COLO668 (cell line): ENCODE data around the gene DOCK4.

Source experiments
- DNase-seq: peaks from one replicate; lab custom pipeline; 2025; ENCODE audit not compliant: unreplicated experiment; lab: John Stamatoyannopoulos, UW

The DOCK4 gene

DNA sequence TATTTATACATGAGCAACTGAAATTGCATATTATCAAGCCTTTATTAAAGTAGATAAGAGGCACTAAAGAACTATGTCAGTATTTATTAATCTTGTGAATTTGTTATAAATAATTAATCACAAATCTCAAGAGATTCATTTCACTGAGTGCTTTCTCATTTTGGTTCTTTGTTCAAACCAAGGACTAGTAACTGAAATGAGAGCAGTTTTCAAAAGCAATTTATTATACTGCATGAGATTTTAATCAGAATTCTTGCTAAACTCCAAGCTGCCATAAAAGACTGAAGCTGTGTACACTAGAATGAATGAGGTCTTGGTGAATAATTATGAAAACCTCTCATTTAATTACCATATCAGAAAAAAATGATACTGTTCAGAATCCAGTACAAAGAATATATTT lies 419.1 kb downstream of the DOCK4 start:
- DNase-seq: no peak

DNA sequence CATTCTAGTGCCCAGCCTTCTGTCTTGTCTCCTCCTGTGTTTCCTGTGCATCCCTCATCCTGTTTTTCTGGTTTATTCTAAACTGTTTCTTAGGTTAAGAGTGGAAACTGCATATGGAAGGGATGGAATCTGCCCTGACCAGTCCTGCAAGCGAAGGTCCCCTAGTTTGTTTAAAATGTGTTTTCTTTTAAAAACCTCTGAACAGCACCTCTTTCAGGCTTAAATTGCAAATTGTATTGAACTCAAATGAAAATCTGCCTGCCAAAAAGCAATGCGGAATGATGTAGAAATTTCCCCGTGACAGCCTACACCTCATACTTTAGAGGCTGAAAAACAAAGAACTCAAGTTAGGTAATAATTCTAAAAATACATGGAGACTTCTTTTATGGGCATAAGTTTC lies 421.1 kb downstream of the DOCK4 start:
- DNase-seq: no peak

DNA sequence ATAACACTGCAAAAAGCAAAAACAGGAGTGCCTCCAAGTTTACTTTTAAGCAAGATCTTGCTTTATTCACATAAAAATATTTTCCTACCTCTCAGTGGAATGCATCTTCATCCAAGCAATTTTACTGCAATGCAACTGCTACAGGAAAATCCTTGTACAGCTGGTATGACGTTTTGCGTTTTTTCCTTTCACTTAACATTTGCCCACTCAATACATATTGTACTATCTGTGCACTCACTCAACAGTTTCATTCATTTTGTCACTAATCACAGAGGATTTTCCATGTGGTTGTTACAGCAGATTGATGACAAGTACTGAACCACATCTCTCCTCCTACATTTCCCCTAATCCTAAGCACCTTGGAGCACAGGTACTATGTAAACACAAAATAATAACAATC lies 421.9 kb downstream of the DOCK4 start:
- DNase-seq: no peak

DNA sequence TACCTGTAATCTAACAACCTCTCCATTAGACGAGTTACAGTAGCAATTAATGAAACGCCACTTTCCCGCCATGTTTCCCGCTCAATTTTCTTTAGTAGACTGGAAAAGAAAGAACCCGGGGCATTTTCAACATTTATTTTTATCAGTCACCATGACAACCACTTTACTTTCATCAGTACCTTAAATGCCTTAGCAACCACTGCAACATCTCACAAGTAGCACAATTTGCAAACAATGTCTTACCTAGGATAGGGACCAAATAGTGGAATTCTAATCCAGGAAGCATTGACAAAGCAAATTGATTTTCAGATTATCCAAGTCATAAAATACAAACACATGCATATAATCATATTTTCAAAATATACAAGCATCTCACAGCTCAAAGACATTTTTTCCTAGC lies 422.3 kb downstream of the DOCK4 start:
- DNase-seq: no peak

- no peak for DNase-seq
Observed at GRCh38 chr7:111780527-111780926, 425.7 kb downstream of the DOCK4 start.

DNA sequence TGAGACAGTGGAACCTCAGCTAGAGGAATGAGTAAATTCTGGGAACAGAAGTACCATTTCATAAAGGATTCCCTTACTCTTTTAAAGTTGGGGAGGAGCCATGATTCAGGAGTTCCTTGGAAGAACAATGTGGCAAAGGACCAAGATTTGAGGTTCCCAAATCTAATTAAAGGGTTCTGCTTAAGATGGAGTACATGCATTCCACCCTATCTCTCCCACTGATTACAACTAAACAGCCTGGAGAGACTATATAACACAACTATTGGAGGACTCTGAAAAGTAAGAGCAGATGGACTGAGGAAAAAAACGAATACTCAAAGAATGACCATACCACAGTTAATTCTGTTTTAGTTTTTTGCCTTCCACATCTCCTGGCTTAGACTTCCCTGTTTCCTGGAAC lies 431.0 kb downstream of the DOCK4 start:
- DNase-seq: no peak

DNA sequence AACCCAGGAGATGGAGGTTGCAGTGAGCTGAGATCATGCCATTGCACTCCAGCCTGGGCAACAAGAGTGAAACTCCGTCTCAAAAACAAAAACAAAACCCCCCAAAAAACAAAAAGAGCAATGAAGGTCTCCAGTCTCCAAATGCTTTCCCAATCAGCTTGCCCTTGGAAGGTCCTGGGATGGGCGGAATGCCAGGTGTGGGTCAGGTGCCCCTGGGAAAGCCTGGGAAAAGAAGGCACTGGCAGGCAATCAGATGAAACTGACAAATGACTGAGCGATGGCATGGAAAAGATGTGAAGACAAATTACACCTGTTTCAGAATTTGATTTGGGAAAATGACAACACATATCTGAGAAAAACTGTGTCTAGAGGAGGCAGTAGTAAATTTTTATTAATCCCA lies 433.5 kb downstream of the DOCK4 start:
- no peak for DNase-seq

- DNase-seq: no peak
Observed at GRCh38 chr7:111771638-111772037, 434.6 kb downstream of the DOCK4 start.

DNA sequence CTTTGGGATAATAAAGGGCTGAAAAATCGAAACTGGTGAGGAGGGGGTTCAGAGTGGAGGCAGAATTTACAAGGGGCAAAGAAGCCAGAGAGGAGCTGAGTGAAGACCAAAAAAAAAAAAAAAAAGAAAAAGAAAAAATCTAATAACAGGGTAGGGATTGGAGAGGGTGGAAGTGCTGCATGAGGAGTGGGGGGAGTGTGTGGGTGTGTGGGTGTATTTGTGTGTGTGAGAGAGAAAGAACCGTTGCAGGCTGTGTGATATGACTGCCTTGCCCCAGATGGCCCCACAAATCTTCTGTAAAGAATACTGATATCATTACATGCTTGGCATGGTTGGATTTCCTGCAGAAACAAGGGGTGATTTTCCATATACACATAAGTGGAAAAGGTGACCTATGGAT lies 436.1 kb downstream of the DOCK4 start:
- DNase-seq: no peak

DNA sequence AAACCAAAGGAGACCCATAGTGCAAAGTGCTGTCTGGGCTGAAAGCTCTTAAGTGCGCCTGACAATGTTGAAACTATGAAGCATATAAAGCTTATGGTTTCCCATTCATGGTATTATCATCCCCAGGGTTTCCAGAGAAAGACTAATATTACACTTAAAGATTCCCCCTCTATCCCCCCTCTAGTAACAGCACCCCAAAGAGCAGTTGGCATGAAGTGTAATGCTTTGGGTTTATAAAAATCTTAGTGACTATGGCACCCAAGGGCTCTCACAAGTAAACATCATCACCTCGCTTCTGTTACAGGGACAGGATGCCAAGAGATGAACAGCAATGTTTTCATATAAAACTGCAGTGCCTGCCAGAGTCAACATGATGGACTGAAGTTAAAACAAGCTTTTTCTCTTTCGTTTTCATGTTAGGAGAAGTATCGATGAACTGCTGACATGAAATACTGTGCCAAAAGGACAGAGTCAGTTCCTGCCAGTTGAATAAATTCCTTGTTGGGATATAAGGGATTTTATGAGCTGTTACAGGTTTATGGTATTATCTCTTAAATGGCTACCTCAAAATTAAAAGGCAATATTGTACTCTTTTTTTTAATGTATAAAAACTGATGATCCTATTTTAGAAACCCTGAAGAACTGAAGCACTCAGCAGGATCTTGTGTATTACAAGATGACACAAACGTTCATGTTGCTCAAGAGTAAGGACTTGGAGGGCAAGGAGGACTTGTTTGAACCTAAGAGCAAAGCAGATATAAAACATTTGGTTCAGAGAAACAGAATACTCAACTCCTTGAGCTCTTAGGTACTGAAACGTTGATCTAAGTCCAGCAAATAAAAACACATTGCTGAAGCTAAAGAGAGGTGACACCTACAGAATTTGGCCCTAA lies 440.2 kb downstream of the DOCK4 start:
- no peak for DNase-seq

DNA sequence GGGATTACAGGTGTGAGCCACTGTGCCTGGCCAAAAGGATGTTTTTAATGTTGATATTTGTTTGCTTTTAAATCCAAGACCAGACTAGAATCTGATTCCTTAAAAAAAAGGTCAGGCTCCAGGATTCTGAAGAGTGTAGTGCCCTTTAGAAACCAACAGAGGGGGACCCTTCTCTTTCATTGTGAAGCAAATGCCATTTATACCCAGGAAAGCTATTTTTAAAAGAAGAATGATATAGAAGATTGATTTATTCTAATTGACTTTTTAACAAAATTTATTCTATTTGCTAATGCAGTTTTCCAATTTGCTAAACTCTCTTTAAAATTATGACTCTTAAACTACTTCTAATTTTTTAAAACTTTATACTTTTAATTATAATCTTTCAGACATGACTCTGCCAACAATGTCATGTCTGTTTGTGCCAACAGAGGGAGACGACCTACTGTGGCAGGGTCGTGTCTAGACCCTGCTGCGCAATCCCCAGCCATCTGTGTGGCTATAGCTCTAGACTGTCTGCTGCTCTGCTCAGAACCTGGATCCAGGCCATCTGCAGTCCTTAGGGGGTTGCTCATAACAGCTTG lies 442.9 kb downstream of the DOCK4 start:
- DNase-seq: peak; percentile 8

- no peak for DNase-seq
Observed at GRCh38 chr7:111762799-111763198, 443.4 kb downstream of the DOCK4 start.

- DNase-seq: no peak
Observed at GRCh38 chr7:111762211-111762610, 444.0 kb downstream of the DOCK4 start.

DNA sequence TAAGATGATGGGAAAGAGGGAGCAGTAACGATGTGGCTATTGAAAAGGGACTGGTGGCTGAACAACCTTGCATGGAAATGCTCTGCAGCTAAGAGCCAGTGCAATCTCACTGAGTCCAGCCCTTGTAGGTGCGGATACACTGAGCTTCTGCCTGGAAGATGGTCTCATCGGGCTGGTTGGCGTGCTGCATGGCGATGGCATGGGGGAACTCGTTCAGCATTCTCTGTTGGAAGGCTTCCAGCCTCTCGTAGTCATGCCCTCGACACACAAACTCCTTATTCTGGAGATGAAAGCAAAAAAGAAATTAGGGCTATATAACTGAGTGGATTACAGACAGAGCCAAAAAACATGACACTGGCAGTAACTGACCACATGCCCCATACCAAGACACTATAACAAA lies 446.2 kb downstream of the DOCK4 start:
- DNase-seq: no peak

DNA sequence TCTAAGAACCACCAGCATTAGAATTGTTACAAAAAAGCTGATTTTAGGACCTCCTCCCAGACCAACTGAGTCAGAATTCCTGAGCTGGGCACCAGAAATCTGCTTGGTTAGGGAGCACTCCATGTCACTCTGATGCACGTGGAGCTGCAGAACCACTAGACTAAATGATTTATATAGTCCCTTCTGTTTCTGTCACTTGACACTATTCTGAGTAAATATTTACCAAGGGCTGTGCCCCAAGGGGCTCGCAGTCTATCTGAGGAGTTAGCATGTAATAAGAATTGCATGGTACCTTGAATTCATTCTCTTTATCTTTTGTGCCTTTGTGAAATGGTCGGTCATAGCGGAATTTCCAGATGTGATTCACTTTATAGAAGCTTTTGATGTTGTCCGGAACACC lies 447.9 kb downstream of the DOCK4 start:
- DNase-seq: peak; percentile 13

DNA sequence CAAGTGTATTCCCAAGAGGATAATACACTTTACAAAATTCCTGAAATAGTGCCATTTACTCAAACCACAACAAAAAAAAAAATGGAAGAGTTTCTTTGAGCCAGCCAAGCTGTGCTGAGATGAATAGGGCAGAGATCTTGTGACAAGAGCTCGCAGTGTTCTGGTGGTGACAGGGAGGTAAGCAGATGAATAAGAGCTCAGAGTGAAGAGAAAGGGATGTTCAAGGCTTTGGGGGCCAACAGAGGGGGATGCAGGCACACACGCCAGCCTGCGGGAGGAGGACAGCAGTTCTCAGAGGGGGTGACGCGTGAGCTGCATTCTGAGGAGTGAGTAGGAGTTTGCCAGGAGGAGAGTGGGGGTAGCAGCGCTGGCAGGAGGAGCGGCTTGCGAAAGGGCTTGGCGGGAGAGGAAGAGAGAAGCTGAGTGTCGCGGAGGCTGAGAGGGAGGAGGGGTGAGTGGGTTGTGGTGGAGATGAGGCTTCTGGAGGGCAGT lies 449.5 kb downstream of the DOCK4 start:
- no peak for DNase-seq

- no peak for DNase-seq
Observed at GRCh38 chr7:111755383-111755782, 450.8 kb downstream of the DOCK4 start.

- no peak for DNase-seq
Observed at GRCh38 chr7:111753968-111754367, 452.2 kb downstream of the DOCK4 start.

DNA sequence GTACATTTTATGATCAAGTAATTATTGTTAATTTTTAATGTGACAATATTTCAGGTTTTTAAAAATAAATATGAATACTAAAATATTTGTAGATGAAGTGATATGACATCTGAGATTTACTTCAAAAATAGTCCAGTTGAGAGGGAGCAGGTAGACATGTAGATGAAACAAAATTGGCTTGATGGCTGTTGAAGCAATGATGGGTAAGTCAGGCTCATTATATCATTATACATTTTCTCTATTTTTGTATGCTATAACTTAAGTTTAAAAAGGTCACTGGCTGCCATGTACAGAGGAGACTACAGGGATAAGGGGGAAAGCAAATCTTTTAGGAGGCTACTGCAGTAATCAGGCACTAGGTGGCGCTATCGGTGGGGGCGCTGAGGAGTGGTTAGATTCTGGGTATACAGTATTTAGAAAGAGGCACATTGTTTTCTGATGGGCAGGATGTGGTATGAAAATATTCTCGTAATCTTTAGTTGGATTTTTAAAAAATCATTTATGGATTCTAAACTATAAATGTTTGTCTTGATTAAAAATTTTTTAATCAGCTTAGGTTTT lies 454.1 kb downstream of the DOCK4 start:
- peak; percentile 67 for DNase-seq

DNA sequence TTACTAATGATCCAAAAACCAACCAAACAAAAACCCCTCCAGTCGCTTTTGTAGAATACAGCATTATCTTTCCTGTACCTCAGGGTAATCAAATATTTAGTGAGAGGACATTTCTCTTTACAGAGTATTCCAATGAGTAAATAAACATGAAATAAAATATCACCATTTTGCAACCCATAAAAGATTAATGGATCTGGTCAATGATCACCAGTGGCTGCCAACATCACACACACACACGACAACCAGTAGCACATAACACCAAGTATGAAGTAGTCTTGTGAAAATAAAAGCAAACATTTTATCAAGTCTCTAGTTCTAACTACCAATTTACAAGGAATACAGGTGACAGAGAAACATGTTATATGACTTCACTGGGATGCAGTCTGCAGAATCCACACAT lies 455.3 kb downstream of the DOCK4 start:
- no peak for DNase-seq

GRCh38 chr7:111750228-111750627 lies 456.0 kb downstream of the DOCK4 start:
- no peak for DNase-seq

- DNase-seq: no peak
Observed at GRCh38 chr7:111749625-111750024, 456.6 kb downstream of the DOCK4 start.
